DMS79 (cell line): Measurements from ENCODE around the gene PPP1R14B.

ENCODE experiments used
- DNase-seq: peaks from one replicate; lab custom pipeline; 2025; lab: John Stamatoyannopoulos, UW

PPP1R14B gene

GRCh38 chr11:64230985-64231365 is 15.8 kb downstream of the PPP1R14B start:
- DNase-seq: no peak

GRCh38 chr11:64230171-64230984 is 16.4 kb downstream of the PPP1R14B start, which contains the start of gene DNAJC4:
DNAJC4 (plus strand) TSS chr11:64230548; CDS start chr11:64230855, 307 bp downstream.
- peak; percentile 94 for DNase-seq

- no peak for DNase-seq
Observed at GRCh38 chr11:64229744-64230170, 17.0 kb downstream of the PPP1R14B start.

- no peak for DNase-seq
Observed at GRCh38 chr11:64229090-64229743, 17.5 kb downstream of the PPP1R14B start.

- DNase-seq: no peak
Observed at GRCh38 chr11:64227405-64227956, 19.3 kb downstream of the PPP1R14B start.

- peak; percentile 72 for DNase-seq
Observed at GRCh38 chr11:64226507-64227051, 20.2 kb downstream of the PPP1R14B start.

GRCh38 chr11:64225608-64226506 is 20.9 kb downstream of the PPP1R14B start, which contains the start of the genes NUDT22 and TRPT1:
NUDT22 (plus strand) TSS chr11:64226274; CDS start chr11:64226653, 379 bp downstream.
TRPT1 (minus strand) TSS chr11:64226186; CDS start chr11:64225860, 326 bp downstream.
- DNase-seq: peak; percentile 64

- no peak for DNase-seq
Observed at GRCh38 chr11:64224891-64225607, 21.7 kb downstream of the PPP1R14B start.

- no peak for DNase-seq
Observed at GRCh38 chr11:64224151-64224890, 22.4 kb downstream of the PPP1R14B start.

GRCh38 chr11:64223001-64223651 is 23.6 kb downstream of the PPP1R14B start:
- DNase-seq: no peak

- DNase-seq: no peak
Observed at GRCh38 chr11:64222651-64223000, 24.1 kb downstream of the PPP1R14B start.

- no peak for DNase-seq
Observed at GRCh38 chr11:64220798-64221197, 25.9 kb downstream of the PPP1R14B start.

GRCh38 chr11:64220271-64220670 is 26.5 kb downstream of the PPP1R14B start:
- DNase-seq: no peak

- DNase-seq: no peak
Observed at GRCh38 chr11:64219755-64220154, 27.0 kb downstream of the PPP1R14B start.

- no peak for DNase-seq
Observed at GRCh38 chr11:64219354-64219684, 27.4 kb downstream of the PPP1R14B start.

GRCh38 chr11:64218628-64219353 is 28.0 kb downstream of the PPP1R14B start:
- DNase-seq: no peak

GRCh38 chr11:64216879-64217278 is 29.9 kb downstream of the PPP1R14B start:
- DNase-seq: no peak

- DNase-seq: no peak
Observed at GRCh38 chr11:64211181-64211872, 35.4 kb downstream of the PPP1R14B start.
